SK-N-SH (cell line): ENCODE measurements around the gene ASB18.

Source experiments
- EZH2phosphoT487 ChIP-seq: fragments of 200-600 bp; sonication (generic); IDR thresholded peaks from 2 replicates; pipeline ENCODE4 v1.6.1; 2017; ENCODE audit warnings: low read depth, mixed run types, mild to moderate bottlenecking, antibody characterized with exemption, moderate library complexity, borderline replicate concordance
- GABPA ChIP-seq: IDR thresholded peaks from 2 replicates; pipeline ENCODE4 v1.4.0; 2012; ENCODE audit warnings: low read depth, mild to moderate bottlenecking
- GATA2 ChIP-seq: sonication (generic); formaldehyde crosslinking; IDR thresholded peaks from 2 replicates; pipeline ENCODE4 v1.5.0; 2020; ENCODE audit warnings: mild to moderate bottlenecking, missing genetic modification reagents
- POLR2AphosphoS5 ChIP-seq: IDR thresholded peaks from 2 replicates; pipeline ENCODE4 v1.6.1; 2012; ENCODE audit warnings: low read depth, low read length
- RAD21 ChIP-seq: IDR thresholded peaks from 2 replicates; pipeline ENCODE4 v1.6.1; 2012; ENCODE audit warnings: mild to moderate bottlenecking, low read length
- RCOR1 ChIP-seq: fragments of 150-350 bp; IDR thresholded peaks from 2 replicates; pipeline ENCODE4 v1.6.1; 2017; ENCODE audit warnings: antibody characterized with exemption, low read length
- TEAD4 ChIP-seq: IDR thresholded peaks from 2 replicates; pipeline ENCODE4 v1.4.0; 2012; ENCODE audit warnings: mild to moderate bottlenecking, borderline replicate concordance; ENCODE audit not compliant: insufficient read depth
- YY1 ChIP-seq: IDR thresholded peaks from 2 replicates; pipeline ENCODE4 v1.4.0; 2012; ENCODE audit warnings: low read depth, mild to moderate bottlenecking
- TF ChIP-seq, protein P1 (sequence below): fragments of 150-350 bp; IDR thresholded peaks from 2 replicates; pipeline ENCODE4 v1.6.1; 2017; ENCODE audit warnings: antibody characterized with exemption, low read length, low read depth, borderline replicate concordance
- TF ChIP-seq, protein P2 (sequence below): fragments of 200-600 bp; sonication (generic); IDR thresholded peaks from 2 replicates; pipeline ENCODE4 v1.6.1; 2017; ENCODE audit warnings: antibody characterized with exemption, mild to moderate bottlenecking, moderate library complexity
- TF ChIP-seq, protein P3 (sequence below): fragments of 150-350 bp; IDR thresholded peaks from 2 replicates; pipeline ENCODE4 v1.6.1; 2016; ENCODE audit warnings: mild to moderate bottlenecking, low read depth, low read length

GRCh38 chr2:236161082-236161462, 103.1 kb downstream of the ASB18 start:
- TF ChIP-seq, protein P1, sequence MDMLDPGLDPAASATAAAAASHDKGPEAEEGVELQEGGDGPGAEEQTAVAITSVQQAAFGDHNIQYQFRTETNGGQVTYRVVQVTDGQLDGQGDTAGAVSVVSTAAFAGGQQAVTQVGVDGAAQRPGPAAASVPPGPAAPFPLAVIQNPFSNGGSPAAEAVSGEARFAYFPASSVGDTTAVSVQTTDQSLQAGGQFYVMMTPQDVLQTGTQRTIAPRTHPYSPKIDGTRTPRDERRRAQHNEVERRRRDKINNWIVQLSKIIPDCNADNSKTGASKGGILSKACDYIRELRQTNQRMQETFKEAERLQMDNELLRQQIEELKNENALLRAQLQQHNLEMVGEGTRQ = no peak
- no peak for TF ChIP-seq RCOR1
- TF ChIP-seq, protein P2, sequence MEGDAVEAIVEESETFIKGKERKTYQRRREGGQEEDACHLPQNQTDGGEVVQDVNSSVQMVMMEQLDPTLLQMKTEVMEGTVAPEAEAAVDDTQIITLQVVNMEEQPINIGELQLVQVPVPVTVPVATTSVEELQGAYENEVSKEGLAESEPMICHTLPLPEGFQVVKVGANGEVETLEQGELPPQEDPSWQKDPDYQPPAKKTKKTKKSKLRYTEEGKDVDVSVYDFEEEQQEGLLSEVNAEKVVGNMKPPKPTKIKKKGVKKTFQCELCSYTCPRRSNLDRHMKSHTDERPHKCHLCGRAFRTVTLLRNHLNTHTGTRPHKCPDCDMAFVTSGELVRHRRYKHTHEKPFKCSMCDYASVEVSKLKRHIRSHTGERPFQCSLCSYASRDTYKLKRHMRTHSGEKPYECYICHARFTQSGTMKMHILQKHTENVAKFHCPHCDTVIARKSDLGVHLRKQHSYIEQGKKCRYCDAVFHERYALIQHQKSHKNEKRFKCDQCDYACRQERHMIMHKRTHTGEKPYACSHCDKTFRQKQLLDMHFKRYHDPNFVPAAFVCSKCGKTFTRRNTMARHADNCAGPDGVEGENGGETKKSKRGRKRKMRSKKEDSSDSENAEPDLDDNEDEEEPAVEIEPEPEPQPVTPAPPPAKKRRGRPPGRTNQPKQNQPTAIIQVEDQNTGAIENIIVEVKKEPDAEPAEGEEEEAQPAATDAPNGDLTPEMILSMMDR = no peak
- no peak for TF ChIP-seq RAD21
- no peak for TF ChIP-seq GATA2 (CRISPR knock-in tag)
- no peak for TF ChIP-seq EZH2phosphoT487
- no peak for TF ChIP-seq POLR2AphosphoS5
- no peak for TF ChIP-seq GABPA
- no peak for TF ChIP-seq TEAD4
- no peak for TF ChIP-seq YY1
- TF ChIP-seq, protein P3, sequence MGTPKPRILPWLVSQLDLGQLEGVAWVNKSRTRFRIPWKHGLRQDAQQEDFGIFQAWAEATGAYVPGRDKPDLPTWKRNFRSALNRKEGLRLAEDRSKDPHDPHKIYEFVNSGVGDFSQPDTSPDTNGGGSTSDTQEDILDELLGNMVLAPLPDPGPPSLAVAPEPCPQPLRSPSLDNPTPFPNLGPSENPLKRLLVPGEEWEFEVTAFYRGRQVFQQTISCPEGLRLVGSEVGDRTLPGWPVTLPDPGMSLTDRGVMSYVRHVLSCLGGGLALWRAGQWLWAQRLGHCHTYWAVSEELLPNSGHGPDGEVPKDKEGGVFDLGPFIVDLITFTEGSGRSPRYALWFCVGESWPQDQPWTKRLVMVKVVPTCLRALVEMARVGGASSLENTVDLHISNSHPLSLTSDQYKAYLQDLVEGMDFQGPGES = no peak
